Fibroblast of skin of back (primary cell): ENCODE data around the gene SPECC1L.
"Not testable (repeated sequence)": the region's sequence is repeated elsewhere in the genome, so short reads cannot be mapped to it uniquely, and the experiment has no call there.

Experiments
- DNase-seq: peaks from one replicate; pipeline ENCODE4 v3.0.0-alpha.2; 2013

Gene SPECC1L

DNA sequence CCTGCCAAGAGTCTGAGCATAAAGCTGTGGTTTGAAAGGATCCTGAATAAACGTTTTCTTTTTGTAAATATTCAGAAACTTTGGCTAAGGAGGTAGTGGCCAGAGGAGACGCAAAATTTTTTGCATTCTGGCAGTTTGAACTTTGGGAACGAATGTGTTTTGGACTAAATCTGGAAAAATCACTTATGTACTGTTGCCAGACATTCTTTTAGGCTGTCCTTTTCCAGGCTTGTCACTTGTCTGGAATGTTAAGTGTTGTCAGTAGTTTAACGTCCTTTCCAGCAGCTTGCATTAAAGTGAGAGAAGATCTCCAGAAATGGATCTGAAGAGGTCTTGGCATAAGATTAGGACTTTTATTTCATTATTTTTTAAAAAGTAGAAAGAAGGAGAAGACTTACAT, 18.5 kb downstream of the SPECC1L start:
- DNase-seq: peak; percentile 95

DNA sequence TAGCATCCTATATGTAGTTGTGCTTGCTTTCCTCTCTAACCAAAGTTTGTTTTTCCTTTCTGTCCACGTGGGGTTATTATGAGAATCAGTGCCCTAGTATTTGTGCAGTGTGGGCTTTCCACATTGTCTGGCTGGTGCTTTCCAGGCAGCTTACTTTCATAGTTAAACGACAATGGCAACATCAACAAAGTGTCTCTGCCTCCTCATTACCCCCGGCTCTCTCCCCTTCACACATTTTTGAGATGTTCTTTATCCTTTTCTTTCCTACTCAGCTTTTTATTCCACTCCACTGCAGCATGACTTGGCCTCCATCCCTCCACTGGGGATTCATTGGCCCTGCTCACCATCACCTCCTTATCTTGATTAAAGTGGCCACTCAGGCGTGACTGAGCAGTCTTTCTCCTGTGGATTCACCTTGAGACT, 19.1 kb downstream of the SPECC1L start:
- DNase-seq: peak; percentile 57

DNA sequence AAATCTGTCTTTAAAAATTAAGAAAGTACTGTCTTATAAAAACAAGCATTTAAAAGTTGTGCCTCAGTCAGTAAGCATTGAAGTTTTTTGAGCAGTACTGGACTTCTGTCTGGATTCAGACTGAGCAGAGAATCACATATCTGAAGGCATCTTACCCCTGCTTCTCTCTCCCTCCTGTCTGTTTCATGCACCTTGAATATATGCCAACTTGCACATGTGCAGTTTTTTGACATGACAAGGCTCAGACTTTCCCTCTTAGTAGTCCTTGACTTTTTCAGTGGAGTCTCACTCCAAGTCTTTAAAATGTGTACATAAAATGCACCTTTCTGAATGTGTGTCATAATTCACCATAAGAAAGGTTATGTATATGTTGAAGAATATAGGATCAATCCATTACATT, 19.8 kb downstream of the SPECC1L start:
- DNase-seq: peak; percentile 31

DNA sequence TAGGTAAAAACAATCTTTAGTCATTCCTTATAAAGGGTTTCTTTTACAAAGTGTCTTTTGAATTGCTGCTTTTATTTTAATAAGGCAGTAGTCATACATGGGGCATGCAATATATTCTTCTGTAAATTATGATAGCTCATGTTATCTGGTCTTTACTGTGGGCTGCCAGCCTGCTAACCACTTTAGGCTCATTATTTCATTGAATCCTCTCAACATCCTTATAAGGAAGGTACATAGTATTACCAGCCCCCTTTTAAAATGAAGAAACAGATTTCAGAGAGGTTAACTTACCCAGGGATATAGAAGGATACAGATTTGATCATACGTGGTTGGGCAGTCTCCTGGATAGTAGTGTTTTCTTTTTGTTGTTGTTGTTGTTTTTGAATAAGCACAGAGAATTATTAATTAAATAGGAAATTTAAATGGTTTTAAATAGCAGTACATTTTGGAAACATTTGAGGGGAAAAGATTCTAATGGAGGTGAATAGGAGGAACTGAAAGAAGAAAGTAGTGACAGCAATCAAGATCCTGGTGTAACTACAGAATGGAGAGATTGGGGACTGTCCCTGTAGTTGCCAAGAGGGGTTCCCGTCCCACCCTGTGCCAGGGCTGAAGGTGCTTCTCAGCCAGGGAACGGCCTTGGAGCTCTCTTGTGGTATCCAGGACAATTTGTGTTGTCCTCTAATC, 21.0 kb downstream of the SPECC1L start:
- DNase-seq: peak; percentile 54

DNA sequence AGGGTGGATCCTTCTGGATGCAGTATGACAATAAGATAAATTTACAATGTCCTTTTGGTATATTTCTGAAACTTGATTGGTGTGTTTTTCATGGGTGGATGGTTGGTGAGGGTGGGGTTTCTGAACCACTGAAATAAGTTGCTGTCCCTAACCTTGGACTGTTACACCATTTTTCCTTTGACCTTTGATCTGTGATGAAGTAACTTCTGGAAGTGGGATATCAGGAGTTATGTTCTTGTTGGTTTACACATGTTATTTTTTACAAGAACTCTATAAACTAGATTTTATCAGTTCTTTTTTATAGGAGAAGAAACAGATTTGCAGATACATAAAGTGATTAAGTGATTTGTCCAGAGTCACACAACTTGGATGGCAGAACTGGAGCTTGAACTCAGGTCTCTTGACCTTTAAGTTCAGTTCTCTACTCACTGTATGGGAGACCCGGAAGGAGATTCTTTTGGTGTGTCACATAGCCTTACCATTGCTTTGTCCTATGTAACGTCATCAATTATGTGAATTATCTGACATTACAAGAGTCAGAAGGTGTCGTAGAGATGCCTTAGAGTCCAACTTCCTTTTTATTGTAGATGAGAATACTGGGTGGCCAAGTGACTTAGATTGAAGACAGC, 21.7 kb downstream of the SPECC1L start:
- DNase-seq: not testable (repeated sequence)

DNA sequence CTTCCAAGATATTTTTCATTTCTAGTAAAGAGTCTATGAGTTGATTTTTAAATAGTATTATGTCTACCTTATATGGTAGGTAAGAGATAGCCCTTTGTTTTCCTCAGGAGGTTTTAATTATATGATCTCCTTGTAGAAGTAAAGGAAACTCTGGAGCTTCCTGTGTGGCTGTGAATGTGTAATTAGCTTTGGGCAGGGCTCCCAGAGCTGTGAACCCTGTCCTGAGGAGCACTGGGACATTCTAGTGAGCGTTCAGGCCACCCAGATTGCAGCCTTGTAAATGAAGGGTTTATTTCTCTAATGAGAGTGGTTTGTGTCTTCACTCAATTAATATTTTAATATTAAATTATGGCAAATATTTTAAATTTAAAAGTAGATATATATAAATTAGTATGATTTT, 24.3 kb downstream of the SPECC1L start:
- not testable (repeated sequence) for DNase-seq

DNA sequence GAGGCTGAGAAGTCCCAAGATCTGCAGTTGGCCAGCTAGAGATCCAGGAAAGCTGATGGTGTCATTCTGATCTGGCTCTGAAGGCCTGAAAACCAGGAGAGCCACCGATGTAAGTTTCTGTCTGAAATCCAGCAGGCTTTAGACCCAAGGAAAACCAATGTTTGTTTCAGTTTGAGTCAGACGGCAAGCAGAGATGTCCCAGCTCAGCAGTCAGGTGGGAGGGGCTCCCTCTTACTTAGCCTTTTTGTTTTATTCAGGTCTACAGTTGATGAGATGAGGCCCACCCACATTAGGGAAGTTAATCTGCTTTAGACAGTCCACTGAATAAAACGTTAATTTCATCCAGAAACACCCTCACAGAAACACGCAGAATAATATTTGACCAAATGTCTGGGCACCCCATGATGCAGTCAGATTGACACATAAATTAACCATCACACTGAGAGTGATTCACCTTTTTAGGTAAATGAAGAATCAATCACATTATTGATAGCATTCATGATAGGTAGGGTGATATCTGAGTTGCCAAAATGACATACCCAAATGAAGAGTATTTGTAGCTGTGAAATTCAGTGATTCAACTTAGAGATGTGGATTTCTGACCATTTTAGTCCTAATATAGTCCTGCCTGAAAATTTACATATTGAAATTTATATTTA, 28.0 kb downstream of the SPECC1L start:
- DNase-seq: not testable (repeated sequence)

DNA sequence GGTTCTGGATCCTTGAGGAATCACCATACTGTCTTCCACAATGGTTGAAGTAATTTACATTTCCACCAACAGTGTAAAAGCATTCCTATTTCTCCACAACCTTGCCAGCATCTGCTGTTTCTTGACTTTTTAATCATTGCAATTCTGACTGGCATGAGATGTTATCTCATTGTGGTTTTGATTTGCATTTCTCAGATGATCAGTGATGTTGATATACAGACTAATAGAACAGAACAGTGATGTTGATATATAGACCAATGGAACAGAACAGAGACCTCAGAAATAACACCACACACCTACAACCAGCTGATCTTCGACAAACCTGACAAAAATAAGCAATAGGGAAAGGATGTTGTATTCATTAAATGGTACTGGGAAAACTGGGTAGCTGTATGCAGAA, 29.9 kb downstream of the SPECC1L start:
- DNase-seq: not testable (repeated sequence)

DNA sequence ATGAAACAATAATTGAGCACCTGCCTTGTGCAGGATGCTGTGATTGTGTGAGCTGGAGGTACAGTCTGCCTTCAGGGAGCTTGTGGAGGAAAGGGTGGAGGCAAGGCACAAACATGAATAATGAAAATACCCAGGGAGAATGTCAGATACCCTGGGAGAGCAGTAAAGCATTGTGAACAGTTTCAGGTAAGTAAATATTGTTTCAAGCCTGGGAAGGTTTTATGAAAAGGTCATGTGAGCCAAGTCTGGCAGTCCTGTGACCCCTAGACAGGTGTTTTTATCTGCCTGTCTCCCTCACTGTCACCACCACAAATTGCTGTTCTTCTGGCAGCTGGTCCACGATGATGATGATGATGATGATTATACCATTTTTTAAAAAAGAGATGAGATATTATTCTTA, 32.0 kb downstream of the SPECC1L start:
- no peak for DNase-seq

DNA sequence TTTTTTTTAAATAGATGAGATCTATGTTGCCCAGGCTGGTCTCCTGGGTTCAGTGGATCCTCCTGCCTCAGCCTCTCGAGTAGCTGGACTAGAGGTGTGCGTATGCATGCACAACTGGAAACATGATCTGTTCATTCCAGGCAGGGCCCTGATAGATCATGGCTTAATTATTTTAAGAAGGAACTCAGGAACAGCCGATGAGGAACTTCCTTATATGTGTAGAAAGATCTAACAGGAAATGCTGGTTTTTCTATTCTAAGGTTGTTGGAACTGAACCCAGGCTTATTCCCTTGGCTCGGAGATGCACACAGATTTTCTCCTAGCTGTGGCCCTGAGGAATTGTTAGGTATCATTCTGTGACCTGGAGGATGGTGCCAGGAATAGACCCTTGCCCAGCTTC, 32.4 kb downstream of the SPECC1L start:
- DNase-seq: no peak

DNA sequence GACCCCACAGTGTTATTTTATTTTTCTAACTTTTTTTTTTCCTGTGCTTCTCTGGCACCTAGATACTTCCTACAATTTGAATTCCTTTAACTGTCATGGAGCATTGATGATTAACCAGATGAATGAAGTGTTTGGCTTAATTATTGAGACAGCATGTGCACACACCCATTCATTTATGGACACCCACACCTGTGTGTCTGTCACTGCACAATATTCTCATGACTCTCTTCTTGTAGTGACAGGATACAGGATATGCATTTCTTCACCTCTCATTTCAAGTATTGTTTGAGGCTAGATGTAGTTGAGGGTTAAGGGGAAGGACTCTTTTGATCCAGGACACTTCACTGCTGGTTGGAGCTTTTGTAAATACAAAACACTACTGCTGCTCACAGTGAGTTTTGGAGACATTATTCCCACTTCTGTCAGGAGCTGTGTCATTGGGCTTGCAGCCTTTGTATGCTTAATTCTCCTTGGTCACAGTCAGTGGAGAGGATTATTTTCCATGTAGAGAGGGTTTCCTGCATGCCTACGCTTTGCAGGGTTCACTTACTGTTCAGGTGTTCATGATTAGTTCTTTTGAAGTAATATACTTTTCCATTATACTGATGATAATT, 33.5 kb downstream of the SPECC1L start:
- no peak for DNase-seq

DNA sequence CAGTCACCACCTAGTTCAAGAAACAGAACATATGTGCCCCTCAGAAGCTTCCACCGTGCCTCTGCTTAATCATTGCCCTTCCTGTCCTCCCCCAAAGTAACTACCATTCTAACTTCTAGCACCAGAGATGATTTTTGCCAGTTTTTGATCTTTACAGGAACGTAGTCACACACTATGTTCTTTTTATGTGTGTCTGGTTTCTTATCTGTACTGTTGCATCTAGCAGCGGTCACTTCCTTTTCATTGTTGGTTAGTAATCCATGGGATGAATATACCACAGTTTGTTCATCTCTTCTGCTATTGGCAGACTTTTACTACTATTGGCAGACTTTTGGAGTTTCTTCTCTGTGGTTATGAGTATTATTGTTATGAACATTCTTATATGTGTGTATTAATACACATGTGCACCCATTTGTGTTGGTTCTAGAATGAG, 34.6 kb downstream of the SPECC1L start:
- DNase-seq: no peak

DNA sequence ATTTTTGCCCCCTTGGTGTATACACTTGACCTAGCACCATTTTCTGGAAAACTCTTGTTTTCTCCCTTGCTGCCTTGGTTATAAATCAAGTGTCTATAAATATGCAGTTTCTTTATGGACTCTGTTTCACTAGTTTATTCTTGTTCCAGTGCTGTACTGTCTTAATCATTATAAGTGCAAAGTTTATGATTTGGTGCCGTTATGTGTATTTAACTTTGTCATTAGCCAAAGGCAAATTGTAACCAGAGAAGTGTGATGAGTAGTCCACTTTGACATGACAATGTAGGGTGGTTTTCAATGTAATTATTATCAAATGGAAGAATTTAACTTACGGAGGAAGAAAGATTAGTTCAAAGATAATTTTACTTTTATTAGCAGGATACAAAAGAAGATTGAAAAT, 40.3 kb downstream of the SPECC1L start:
- no peak for DNase-seq

DNA sequence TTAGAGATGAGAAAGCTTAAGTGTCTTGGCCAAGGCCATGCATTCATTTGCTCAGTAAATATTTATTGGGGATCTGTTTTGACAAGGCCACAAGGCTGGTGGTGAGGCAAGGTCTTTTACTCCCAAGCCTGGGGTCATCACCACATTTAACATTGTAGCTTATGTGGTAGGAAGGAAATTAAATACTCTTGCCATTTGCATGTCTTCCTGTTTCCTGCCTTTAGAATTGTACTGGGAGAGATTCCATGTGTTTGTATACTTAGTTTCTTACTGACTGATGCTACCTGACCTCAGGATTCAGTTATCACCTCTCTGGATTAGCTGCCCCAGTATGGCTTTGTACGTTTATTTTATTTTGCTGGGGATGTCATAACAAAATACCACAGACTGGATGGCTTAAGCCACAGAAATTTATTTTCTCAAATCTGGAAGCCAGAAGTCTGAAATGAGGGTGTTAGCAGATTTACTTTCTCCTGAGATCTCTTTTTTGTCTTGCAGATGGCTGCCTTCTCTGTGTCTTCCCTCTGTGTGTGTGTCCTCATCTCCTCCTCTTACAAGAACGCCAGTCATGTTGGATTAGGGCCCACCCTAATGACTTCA, 44.8 kb downstream of the SPECC1L start:
- no peak for DNase-seq

DNA sequence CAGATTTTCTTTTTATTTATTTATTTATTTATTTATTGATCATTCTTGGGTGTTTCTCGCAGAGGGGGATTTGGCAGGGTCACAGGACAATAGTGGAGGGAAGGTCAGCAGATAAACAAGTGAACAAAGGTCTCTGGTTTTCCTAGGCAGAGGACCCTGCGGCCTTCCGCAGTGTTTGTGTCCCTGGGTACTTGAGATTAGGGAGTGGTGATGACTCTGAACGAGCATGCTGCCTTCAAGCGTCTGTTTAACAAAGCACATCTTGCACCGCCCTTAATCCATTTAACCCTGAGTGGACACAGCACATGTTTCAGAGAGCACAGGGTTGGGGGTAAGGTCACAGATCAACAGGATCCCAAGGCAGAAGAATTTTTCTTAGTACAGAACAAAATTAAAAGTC, 45.6 kb downstream of the SPECC1L start:
- DNase-seq: not testable (repeated sequence)

DNA sequence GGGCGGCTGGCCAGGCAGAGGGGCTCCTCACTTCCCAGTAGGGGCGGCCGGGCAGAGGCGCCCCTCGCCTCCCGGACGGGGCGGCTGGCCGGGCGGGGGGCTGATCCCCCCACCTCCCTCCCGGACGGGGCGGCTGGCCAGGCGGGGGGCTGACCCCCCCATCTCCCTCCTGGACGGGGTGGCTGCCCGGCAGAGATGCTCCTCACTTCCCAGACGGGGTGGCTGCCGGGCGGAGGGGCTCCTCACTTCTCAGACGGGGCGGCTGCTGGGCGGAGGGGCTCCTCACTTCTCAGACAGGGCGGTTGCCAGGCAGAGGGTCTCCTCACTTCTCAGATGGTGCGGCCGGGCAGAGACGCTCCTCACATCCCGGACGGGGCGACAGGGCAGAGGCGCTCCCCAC, 46.9 kb downstream of the SPECC1L start:
- DNase-seq: not testable (repeated sequence)

DNA sequence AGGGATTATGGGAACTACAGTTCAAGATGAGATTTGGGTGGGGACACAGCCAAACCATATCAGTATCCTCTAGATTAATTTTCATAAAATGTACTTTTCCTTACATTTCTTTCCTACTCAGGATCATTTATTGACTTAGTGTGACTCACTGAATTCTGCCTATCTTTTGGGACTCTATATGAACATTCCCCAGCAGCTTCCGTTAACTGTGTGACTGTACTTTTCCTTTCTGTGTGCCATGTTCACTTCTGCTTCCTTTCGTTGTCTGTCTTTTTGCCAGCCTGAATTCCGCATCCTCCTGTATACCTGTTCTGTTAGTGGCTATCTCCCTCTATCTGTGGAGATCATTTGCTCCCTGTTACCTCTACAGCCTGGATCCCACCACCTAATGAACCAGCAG, 48.8 kb downstream of the SPECC1L start:
- peak; percentile 88 for DNase-seq

DNA sequence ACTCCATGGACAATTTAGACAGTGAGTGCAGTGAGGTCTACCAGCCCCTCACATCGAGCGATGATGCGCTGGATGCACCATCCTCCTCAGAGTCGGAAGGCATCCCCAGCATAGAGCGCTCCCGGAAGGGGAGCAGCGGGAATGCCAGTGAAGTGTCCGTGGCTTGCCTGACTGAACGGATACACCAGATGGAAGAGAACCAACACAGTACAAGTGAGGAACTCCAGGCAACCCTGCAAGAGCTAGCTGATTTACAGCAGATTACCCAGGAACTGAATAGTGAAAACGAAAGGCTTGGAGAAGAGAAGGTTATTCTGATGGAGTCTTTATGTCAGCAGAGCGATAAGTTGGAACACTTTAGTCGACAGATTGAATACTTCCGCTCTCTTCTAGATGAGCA, 51.4 kb downstream of the SPECC1L start:
- no peak for DNase-seq

DNA sequence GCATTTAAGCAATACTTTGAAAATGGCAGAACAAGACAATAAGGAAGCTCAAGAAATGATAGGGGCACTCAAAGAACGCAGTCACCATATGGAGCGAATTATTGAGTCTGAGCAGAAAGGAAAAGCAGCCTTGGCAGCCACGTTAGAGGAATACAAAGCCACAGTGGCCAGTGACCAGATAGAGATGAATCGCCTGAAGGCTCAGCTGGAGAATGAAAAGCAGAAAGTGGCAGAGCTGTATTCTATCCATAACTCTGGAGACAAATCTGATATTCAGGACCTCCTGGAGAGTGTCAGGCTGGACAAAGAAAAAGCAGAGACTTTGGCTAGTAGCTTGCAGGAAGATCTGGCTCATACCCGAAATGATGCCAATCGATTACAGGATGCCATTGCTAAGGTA, 51.9 kb downstream of the SPECC1L start:
- peak; percentile 11 for DNase-seq

DNA sequence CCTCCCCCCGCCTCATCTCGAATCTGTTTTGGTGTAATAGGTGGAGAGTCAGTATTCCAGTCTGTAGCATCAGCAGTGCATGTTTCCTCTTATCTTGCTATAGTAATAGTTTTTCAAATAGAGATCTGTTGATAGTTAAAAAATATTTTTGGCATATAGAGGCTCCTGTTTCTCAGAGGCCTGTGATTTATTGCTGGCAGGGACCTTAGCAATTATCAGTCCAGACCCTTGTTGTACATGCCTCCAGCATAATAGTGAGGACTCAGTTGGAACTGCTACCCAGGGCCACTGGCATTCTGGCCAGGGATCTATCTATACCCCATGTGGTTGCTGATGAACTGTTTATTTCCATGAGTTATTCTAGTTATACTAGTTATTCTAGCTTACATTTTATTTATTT, 52.6 kb downstream of the SPECC1L start:
- DNase-seq: no peak

DNA sequence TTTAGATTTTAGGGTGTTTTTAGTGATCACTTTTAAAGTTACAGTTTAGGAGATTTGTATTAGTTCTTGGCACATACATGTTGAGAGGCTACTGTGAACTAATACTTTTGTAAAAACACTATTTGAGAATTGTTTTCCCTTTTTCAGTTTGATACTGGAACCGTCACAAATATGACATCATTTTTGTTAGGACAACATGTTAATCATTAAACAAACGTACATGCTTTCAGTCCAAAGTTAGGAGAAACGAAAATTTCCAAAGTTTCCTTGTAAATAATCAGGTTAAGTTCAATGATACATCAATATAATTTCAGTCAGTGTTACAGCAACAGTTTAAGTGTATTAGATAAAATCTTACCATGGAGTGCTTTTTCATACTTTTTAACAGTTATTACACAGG, 53.1 kb downstream of the SPECC1L start:
- peak; percentile 11 for DNase-seq

DNA sequence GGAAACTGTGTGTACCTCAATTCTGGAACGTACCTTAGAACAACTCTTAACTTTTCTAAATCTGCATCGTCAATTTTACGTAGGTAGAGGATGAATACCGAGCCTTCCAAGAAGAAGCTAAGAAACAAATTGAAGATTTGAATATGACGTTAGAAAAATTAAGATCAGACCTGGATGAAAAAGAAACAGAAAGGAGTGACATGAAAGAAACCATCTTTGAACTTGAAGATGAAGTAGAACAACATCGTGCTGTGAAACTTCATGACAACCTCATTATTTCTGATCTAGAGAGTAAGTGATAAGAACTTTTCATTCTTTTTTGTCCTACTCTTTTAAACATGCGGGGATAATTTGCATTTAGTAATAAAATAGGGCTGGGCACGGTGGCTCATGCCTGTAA, 53.5 kb downstream of the SPECC1L start:
- DNase-seq: no peak

DNA sequence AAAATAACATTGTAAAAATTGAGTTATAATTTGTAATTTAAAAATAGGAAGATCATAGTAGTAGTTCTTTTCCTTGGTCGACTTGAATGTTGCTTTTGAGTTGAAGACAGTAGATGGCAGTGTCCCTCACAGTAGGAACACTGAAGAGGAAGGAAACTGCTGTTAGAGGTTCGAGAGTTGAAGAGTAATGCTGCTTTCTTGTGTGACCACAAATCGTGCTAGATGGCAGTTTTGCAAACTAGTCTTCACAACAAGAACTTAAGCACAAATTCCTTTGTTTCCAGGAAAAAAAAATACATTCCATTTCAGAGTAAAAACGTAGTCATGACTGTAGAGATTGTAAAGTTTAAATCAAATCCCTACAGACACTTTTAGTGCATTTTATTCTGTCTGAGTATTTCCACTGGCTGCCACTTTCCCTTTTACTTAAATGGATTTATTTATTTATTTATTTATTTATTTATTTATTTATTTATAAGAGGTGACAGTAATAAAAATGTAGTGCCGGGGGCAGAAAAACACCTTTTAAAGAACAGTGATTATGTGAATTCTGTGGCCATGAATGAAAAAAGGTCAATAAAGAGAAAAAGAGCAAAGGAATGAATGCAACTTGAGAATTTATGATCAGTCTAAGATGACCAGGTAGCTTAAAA, 54.6 kb downstream of the SPECC1L start:
- peak; percentile 93 for DNase-seq
